Right forelimb (tissue), 1 donor: Measurements from ENCODE around the gene CCDC81.

Experiments
- DNase-seq: peaks from one replicate; pipeline ENCODE4 v3.0.0-alpha.2; 2018

Gene CCDC81

DNA sequence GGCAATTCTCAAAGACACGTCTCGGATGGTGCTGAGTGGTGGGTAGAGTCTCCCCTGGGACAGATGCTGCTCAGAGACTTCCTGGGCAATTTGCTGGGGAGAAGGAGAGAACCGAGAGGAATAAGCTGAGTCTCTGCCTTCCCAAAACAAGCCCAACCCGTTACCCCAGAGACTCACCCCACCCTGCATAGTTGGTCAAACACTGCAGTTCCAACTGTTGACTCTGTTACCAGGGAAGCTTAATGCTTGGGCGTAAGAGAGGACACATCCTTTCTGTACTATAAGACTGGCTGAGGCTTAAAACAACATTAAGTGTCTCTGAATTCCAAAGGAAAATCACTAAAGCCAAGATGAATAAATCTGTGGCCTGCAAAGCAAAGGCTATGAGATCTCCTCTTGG is 68.1 kb downstream of the CCDC81 start:
- no peak for DNase-seq

DNA sequence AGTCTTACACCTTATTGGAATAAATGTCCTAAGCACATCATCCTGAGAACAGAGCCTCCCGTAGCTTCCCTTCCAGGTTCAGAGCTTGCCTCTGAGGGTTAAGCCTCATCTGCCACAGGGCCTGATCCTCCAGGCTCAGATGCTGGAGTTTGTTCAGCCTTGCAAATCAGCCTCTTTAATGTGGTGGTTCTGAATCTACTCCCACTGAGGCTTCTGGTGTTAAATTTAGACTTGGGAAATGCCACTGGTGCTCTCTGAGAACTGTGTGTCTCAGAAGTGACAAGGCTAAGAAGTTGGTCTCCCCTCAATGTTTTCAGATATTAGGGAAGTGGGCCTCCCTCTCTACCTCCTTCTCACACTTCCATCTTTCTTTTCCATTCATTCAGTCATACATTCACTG is 68.7 kb downstream of the CCDC81 start:
- no peak for DNase-seq

- DNase-seq, result no peak
Observed at GRCh38 chr11:86444981-86445380, 70.3 kb downstream of the CCDC81 start.

DNA sequence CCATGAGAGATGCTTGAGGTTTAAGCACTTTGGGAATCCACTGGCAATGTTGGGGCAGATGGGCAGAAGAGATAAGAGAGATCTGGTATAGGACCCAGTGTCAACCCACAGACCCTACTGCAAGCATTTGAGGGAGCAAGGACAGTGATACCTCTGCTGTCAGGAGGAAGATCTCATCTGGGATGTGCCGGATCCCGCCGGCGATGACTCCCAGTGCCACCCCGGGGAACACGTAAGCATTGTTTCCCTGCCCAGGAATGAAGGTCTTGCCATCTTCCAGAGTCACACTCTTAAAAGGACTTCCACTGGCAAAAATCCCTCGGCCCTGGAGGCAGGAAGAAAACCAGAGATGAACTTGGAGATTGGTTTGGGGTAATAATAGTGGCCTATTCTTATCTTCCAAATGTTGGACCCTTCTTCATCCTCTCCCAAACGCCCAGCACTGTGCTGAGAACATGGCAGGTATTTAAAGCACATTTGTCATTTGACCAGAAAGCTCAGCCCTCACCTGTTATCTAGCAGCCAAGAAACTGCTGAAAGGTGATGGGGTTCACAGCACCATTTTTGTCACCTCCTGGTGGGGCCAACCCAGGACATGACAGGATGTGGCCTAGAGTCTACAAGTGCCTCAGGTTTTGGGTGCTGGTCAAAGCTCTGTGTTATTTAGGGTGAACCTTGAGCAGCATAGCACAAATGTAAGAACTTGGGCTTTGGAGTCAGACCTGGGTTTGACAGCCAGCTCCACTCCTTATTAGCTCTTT is 71.7 kb downstream of the CCDC81 start:
- no peak for DNase-seq

DNA sequence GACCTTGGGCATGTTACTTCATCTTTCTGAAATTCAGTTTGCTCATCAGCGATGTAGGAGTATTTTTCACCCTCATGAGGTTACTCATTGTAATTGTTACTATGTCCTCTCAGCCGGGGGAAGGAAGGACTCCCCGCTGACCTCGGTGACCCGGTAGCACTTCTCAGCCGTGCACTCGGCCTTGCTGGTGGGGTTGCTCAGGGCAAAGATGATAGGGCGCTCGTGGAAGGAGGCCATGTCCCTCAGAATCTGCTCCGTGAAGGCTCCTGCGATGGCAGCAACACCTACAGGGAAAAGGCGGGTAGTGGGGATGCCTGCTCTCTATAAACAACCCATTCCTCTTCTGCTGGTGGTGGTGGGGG is 72.2 kb downstream of the CCDC81 start:
- DNase-seq, result no peak

- DNase-seq, result no peak
Observed at GRCh38 chr11:86447763-86448480, 73.2 kb downstream of the CCDC81 start.

GRCh38 chr11:86449993-86450629 is 75.4 kb downstream of the CCDC81 start:
- DNase-seq, result no peak

- no peak for DNase-seq
Observed at GRCh38 chr11:86453290-86454030, 78.8 kb downstream of the CCDC81 start.

- peak; percentile 89 for DNase-seq
Observed at GRCh38 chr11:86456075-86456939, 81.6 kb downstream of the CCDC81 start.

DNA sequence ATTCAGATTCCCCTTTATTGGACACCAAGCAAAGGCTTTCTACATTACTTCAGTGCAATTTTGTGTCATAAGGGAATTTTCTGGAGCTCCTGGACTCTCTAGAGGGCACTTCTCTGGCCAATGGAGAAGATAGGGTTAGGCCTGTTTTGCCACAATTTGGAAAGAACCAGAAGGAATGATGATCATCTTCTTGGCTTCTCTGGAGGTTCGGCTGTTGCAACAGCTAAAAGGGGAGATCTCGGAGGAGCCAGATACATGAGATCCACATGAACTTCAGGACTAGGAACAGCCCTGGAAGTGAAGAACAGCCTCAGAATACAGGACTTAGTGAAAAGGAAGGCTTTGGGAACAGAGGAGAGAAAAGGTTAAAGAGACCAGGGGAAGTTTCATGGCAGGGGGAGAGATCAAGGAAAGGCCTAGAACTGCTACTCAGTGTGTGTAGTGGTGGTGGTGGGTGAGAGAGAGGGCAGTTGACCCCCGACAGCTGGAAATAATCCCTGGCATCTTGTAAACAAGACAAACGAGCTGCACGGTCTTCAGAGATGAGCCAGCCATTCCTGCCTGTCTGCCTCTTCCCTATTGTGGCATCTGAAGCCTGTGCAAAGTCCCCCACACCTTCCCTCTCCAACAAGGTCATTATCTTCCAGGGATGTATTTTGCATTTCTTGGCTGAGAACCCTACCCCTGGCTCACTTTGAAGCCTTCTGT is 83.8 kb downstream of the CCDC81 start:
- no peak for DNase-seq

DNA sequence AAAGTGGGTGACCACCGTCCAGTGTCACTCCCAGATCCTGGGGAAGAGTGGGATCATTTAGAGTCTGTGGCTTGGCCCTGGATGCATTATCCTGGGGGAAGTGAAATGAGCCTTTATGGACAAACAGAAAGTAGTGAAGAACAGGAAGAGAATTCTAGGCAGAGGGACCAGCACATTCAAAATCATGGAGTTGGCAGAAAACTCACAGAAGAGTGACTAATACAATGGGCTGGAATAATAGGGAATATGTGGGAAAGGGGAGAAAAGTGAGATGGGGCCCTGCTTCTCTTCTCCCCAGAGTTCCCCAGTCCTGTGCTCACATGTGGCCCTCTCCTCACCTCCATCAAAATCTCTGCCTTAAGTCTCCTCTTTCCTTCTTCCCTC is 84.3 kb downstream of the CCDC81 start:
- no peak for DNase-seq

DNA sequence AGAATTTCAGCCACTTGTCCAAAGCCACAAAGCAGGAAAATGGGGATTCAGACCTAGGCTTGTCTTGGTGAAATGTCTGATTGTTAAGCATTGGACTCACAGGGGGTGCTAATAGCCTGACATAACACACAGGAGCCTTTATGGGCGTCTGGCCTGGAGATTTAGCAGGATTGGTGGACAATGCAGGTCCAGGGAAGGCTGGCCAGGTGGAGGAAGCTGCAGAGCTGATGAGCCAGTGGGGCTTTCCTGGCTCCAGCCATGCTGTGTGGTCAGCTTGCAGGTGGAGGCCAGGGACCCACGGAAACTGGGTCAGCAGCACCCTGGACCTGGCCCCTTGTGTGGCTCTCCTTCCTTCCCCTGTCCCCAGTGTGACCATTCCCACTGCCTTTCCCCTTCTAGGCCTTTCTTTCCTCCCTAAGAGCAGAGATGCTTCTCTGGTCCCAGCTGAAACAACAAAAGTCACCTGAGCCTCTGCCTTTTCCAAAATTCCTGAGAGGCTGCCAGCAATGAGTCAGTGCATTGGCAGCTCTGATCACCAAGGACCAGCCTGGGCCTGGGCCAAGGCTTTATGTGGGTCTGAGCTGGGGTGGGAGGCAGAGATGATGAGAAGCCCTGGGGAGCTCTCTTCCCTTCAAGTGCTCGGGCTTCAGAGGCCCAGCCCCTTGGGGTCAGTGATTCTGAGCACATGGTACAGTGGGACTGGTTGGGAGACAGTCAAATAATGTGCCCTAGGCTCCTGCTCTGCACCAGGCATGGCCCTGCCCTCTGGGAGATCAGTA is 85.2 kb downstream of the CCDC81 start:
- DNase-seq, result peak; percentile 38

DNA sequence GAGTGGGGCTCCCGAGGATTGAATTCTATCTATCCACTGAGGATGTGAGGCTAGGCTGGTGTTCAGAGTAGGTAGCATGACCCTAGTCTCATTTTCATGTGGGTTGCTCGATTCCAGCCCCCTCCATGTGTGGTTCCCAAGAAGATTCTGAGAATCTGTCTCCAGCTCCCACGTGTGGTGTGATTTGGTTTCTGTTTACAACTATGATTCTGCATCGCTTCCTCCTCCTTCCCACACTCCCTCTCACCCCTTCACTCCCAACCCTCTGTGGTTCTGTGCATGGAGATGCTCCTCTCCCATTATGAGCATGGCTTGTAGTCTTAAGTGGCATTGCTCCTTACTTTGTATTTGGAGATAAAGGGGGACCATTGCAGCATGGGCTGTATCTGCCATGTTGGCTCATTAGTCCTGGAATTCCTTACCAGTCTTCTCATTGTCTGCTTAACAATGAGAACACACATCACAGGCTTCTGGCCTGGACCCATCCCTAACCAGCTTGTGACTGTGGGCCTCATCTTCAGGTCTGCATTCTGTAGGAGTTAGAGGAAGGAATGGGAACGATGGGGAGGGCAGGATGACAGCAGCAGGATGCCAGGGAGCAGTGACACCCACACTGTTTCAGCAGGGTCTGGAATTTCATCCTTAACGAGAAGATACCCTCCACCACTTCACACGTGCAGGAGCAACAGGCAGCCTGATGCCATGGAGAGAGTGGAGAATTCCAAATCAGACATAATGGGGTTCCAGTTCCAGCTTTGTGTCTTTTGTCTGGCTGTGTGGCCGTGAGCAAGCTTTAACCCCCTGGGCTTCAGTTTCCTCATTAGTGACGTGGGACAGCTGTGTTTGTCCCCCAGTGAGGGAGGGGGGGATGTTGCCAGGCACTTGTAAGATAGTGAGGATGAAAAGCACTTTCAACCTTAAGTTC is 86.0 kb downstream of the CCDC81 start:
- DNase-seq, result no peak

- no peak for DNase-seq
Observed at GRCh38 chr11:86461892-86462291, 87.2 kb downstream of the CCDC81 start.

DNA sequence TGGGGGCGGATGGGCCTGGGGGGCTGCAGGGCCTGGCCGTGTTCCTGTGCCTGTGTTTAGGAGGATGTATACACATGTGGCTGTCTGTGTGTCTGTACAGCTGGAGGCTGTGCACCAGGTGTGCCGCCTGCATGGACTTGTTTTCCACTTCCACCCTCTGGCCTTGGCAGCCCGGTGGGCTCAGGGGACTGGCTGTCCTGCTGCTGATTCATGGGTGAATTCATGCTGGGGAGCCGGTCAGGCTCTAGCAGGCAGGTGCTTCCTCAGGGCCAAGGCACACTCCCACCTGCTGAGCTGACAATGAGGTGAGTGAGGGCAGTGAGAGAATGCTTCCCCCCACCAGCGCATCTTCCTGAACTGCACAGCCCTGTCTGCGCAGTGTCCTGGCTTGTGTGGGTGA is 88.4 kb downstream of the CCDC81 start:
- peak; percentile 31 for DNase-seq

GRCh38 chr11:86463955-86464354 is 89.3 kb downstream of the CCDC81 start:
- DNase-seq, result peak; percentile 18

DNA sequence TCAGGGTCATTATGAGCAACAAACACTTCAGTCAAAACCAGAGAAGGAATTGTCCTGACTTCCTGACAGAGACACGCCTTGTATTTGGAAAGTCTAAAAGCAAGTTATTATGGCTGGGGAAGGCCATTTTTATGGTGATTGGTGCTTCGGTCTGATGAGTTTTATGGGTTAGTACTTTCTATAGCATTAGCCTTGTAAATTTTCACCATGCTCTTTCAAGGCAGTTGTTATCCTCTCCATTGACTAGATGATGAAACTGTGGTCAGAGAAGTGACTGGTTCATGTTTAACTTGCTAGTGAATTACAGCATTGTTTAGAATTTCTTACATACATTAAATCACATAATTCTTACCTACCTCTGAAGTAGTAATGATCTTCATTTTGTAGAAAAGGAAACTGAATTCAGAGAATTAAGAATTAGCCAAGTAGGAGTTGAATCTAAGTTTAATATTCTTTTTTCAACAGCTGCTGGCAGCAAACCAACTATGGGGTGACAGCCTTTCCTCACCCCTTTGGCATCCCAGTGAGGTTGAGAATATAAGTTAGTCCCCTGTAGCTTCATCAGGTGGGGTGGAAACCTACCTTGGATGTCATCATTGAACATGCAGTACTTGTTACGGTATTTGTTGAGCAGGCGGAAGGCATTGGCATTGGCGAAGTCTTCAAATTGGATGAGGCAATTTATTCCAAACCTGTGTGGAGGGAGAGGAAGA is 90.0 kb downstream of the CCDC81 start:
- peak; percentile 34 for DNase-seq

GRCh38 chr11:86468169-86468568 is 93.5 kb downstream of the CCDC81 start:
- no peak for DNase-seq
